ENCODE measurements around the gene TMEM150B.

Gene TMEM150B

GRCh38 chr19:55325172-55325571, at the start of gene TMEM150B:
TSS of gene TMEM150B (minus strand) at chr19:55325341. CDS start at chr19:55321036, 4,305 bp downstream.
- no peak for DNase-seq (ENCODE audit: low read depth in 2 of 2)

- no peak for DNase-seq (ENCODE audit: low read depth in 2 of 2)
These were observed 49.0 kb upstream of the TMEM150B start for GRCh38 chr19:55373993-55374757.

GRCh38 chr19:55373306-55373992, 48.3 kb upstream of the TMEM150B start:
- no peak for DNase-seq (ENCODE audit: low read depth in 2 of 2)

- peak in 1 of 2 donors; percentile 40 for DNase-seq (ENCODE audit: low read depth in 2 of 2)
These were observed 47.4 kb upstream of the TMEM150B start for GRCh38 chr19:55372316-55373081.

GRCh38 chr19:55370305-55370988, 45.3 kb upstream of the TMEM150B start, which contains the start of gene IL11:
TSS of gene IL11 (minus strand) at chr19:55370463. CDS start at chr19:55370310, 153 bp downstream.
- no peak for DNase-seq (ENCODE audit: low read depth in 2 of 2)

DNA sequence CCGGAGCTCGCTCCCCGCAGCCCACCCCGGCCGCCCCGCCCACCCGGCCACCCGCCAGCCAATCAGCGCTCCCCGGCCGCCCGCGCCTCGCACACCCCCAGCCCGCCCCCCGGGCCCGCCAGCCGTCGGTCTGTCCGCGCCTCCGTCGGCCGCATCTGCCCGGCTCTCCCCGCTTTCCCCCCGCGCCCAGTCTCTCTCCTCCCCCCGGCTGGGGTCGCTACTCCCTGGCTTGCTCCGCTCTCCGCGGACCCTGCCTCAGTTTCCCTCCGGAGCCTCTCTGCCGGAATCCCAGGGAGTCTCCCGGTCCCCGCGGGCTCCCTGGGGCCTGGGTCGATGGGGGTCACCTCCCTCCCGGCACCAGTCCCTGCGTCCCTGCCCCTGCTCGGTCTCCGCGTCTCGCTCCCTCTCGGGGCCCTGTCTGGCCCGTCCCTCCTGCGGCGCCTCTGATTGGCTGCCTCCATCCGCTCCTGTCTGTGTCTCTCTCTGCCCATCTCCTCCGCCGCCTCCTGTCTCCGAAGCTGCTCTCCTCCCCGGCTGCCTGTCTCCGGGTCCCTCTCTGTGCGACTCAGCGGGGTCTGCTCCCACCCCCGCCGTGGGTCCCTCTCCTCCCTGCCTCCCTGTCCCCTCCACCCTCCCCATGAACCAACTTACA, 44.6 kb upstream of the TMEM150B start:
- DNase-seq (ENCODE audit: low read depth in 2 of 2), result peak in 1 of 2 donors; percentile 33

- no peak for DNase-seq (ENCODE audit: low read depth in 2 of 2)
These were observed 43.8 kb upstream of the TMEM150B start for GRCh38 chr19:55368701-55369563.

GRCh38 chr19:55368106-55368505, 43.0 kb upstream of the TMEM150B start:
- no peak for DNase-seq (ENCODE audit: low read depth in 2 of 2)

DNA sequence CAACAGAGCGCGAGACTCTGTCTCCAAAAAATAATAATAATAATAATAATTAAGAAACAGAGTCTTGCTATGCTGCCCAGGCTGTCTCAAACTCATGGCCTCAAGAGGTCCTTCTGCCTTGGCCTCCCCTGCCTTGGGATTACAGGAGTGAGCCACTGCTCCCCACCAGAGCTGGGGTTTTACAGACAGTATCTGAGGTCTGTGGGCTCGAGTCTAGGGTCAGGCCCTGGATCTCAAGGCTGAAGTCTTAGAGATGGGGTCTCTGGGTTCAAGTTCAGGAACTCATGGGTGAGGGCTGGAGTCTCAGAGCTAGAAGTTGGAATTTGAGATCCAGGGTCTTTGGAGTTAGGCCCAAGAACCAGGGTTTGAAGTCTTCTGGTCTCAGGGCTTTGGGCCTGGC, 41.6 kb upstream of the TMEM150B start:
- no peak for DNase-seq (ENCODE audit: low read depth in 2 of 2)

DNA sequence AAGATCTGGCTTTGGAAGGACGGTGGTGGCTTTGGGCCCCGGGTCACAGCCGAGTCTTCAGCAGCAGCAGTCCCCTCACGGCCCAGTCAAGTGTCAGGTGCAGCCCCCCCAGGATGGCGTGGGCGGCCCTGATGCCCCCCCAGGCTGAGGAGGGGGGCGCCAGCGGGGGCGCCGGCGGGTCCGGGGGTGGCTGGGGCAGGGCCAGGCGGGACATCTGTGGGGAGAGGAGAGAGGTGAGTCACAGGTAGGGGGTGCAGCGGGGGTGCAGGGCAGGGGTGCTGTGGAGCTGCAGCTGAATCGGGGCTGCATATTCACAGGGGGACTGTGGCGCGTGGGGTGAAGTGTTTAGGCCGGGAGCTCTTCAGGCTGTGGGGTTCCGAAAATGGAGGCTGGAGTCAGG, 40.8 kb upstream of the TMEM150B start:
- DNase-seq (ENCODE audit: low read depth in 2 of 2), result no peak

DNA sequence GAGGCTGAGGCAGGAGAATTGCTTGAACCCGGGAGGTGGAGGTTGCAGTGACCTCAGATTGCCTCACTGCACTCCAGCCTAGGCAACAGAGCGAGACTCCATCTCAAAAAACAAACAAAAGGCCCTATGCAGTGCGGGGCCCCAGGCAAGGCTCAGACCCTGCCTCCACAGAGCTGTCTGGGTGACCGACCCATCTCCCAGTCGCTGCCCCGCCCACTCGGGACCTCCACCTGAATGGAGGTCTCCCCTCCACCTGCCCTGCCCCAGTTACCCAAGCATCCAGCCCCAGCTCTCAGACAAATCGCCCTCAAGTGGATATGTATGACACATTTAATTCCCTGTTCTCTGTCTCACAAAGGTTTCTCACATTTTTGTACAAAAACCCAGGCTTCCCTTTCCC, 40.1 kb upstream of the TMEM150B start:
- no peak for DNase-seq (ENCODE audit: low read depth in 2 of 2)

- DNase-seq (ENCODE audit: low read depth in 2 of 2), result no peak
These were observed 38.0 kb upstream of the TMEM150B start, which contains the start of gene GARIN5B for GRCh38 chr19:55362990-55363716. TSS of gene GARIN5B (minus strand) at chr19:55363260. CDS start at chr19:55363066, 194 bp downstream.

DNA sequence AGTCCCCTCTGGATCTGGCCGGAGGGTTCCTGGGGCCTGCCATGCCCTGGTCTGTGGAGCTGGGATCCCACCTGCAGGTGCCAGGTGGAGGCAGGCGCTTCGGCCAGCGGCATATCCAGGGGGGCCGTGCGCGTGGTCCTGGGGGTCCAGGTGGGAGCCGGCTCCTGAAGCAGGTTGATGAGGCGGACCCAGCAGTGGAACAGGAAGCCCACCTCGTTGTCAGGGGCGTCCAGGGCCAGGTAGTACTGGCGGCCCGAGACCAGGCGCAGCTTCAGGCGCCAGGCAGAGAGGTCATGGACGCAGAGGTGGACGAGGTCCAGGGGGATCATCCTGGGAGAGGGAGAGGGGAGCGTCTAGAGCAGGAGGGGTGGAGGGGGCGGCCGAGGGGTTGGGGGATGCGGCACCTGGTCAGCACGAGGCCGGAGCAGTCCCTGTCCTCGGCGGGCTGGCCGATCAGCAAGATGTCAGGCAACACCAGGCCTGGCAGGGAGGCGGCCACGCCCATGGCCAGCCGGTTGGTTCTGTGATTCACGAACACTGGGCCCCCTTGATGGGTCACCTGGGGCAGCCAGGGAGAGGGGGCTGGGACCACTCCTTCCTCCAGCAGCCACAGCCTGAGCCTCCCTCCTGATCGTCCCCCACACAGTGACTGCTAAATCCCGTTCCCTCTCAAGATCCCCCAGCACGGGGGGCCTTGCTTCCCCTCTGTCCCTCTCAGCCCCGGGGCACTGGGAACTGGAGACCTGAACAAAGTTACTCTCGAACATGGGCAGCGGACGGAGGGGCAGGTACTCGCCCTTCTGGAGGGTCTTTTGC, 37.2 kb upstream of the TMEM150B start:
- no peak for DNase-seq (ENCODE audit: low read depth in 2 of 2)

- no peak for DNase-seq (ENCODE audit: low read depth in 2 of 2)
These were observed 35.8 kb upstream of the TMEM150B start for GRCh38 chr19:55360902-55361301.

DNA sequence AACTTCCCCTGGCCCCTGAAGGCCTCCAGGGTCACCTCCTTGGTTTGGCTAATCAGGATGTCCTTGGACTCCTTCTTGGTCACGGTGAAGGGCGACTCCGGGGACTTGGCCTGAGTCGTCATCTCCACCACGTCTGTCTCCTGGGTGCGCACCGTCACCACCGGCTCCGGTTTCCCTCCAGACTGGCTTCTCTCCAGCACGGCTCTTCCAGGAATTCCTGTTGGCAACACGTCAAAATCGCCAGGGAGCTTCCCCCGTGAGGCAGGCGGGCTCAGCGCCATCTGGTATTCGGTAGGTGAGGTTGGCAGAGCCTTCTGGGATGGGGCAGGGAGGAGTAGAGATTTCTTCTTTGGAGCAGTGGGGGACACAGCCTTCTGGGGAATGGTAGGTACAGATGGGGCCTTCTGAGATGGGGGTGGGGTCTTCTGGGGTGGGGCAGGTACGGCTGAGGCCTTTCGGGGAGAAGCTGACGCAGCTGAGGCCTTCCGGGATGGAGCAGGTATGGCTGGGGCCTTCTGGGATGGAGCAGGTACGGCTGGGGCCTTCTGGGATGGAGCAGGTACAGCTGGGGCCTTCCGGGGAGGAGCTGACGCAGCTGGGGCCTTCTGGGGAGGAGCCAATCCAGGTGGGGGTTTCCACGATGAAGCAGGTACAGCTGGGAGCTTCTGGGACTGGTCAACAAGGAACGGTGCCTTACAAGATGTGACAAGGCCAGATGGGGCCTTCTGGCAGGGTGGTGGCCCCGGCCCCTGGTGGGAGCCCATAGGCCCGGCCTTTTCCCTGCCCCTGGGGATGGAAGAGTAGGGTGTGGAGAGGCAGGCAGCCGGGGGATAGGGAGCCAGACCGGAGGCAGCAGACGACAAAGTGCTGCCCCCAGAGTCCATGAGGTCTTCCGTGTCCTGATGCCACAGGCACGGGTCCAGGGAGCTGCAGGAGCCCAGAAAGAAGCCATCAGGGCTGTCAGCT, 34.1 kb upstream of the TMEM150B start:
- no peak for DNase-seq (ENCODE audit: low read depth in 2 of 2)

GRCh38 chr19:55358493-55358892, 33.4 kb upstream of the TMEM150B start:
- no peak for DNase-seq (ENCODE audit: low read depth in 2 of 2)

- DNase-seq (ENCODE audit: low read depth in 2 of 2), result no peak
These were observed 30.2 kb upstream of the TMEM150B start for GRCh38 chr19:55355213-55355821.

Data from stimulated activated CD8-positive, alpha-beta memory T cell treated with anti-CD3 and anti-CD28 coated beads, Interleukin-2, amount 100 ng/mL, for 48 hours (primary cell).